Measurements from ENCODE around the gene FLRT3. TPM values are rescaled to one million over a fixed set of nuclear protein-coding genes. Genes with fewer than 3 reads are reported as not detected.

FLRT3 gene
- total RNA-seq, 1 experiment from 2014 or later = 2.1 TPM

GRCh38 chr20:14291502-14291901, 45.9 kb downstream of the FLRT3 start:
- WGBS (ENCODE audit: extremely low coverage, insufficient read length, low lambda C conversion rate) = no CpG with 5 or more reads among the region's 1 CpG
- H3K9me3 Mint-ChIP-seq = no peaks in the 10 kb centered on the region
- H3K4ac ChIP-seq (ENCODE audit: low read depth, low read length) = no peak overlapping the region

More at GRCh38 chr20:14291502-14291901, 45.9 kb downstream of the FLRT3 start:
- no peak overlapping the region for H3K4me3 Mint-ChIP-seq
- Histone ChIP-seq H2AK5ac (ENCODE audit: insufficient read length, low read length) (no peak overlapping the region), H3K18ac (ENCODE audit: insufficient read length, low read depth, low read length) (no peak overlapping the region), H2BK15ac (ENCODE audit: low read depth, low read length) (no peak overlapping the region), H3K79me1 (ENCODE audit: insufficient read depth, low read depth, low read length, poor library complexity, severe bottlenecking) (no peaks in the 10 kb centered on the region), H2BK12ac (ENCODE audit: insufficient read length, low read depth, low read length) (no peak overlapping the region), H3K79me2 (ENCODE audit: insufficient read depth, low read length) (no peaks in the 10 kb centered on the region), H3K27me3 (ENCODE audit: insufficient read depth, low read length) (no peaks in the 10 kb centered on the region), H2BK120ac (ENCODE audit: low read depth, low read length, poor library complexity, severe bottlenecking) (no peak overlapping the region), H3K9ac (ENCODE audit: extremely low read depth, insufficient read length, low read length) (no peak overlapping the region), H3K23me2 (ENCODE audit: insufficient read length, low read depth, low read length, poor library complexity, severe bottlenecking) (no peaks in the 10 kb centered on the region), H3K56ac (ENCODE audit: insufficient read length, low read depth, low read length) (no peak overlapping the region), H4K20me1 (ENCODE audit: control insufficient read depth, insufficient read depth, insufficient read length) (no peaks in the 10 kb centered on the region), H2AFZ (ENCODE audit: low read length) (no peak overlapping the region), H4K91ac (ENCODE audit: insufficient read length, low read depth, low read length) (no peak overlapping the region), H3K4me2 (ENCODE audit: insufficient read depth, insufficient read length, low read length) (no peak overlapping the region), H4K5ac (ENCODE audit: insufficient read length, low read depth, low read length) (no peak overlapping the region), H3K4me1 (ENCODE audit: insufficient read depth, low read length) (no peaks in the 10 kb centered on the region), H4K8ac (replicated peaks; ENCODE audit: insufficient read length, low read depth, low read length) (no peak overlapping the region), H2BK20ac (ENCODE audit: low read depth, low read length, poor library complexity, severe bottlenecking) (no peak overlapping the region), H3K9me3 (ENCODE audit: control insufficient read depth, low read depth, low read length) (no peaks in the 10 kb centered on the region), H2BK5ac (ENCODE audit: insufficient read length, low read length) (no peak overlapping the region), H3K27ac (ENCODE audit: insufficient read length, low read depth, low read length) (no peak overlapping the region), H3K14ac (ENCODE audit: insufficient read depth, low read length) (no peak overlapping the region), H3K23ac (ENCODE audit: insufficient read length, low read depth, low read length) (no peak overlapping the region), H3T11ph (ENCODE audit: low read length) (no peak overlapping the region)
- peaks cover 4 to 5% of the 10 kb centered on the region in 2 experiments; a peak in 2 of 4 replicates for H3K4me1 Mint-ChIP-seq
- no peaks in the 10 kb centered on the region for H3K36me3 Mint-ChIP-seq (ENCODE audit: insufficient read depth in 1 of 3, low read depth in 3 of 3)
- no peak overlapping the region for H3K27ac Mint-ChIP-seq
- no peak for TF ChIP-seq CTCF (conservative IDR thresholded peaks at IDR 0.05)
- DNase-seq = no peak
- H3K27me3 Mint-ChIP-seq (ENCODE audit: low read depth) = no peaks in the 10 kb centered on the region
